ENCODE results near the gene OTC.

- TF ChIP-seq CTCF (IDR thresholded peaks at IDR 0.05; ENCODE audit: poor library complexity, severe bottlenecking) = no peak
- no peak for TF ChIP-seq POLR2AphosphoS5 (IDR thresholded peaks at IDR 0.05)
- TF ChIP-seq REST (IDR thresholded peaks at IDR 0.05; ENCODE audit: borderline replicate concordance) = no peak
Observed at GRCh38 chrX:38342853-38343778, 9.3 kb upstream of the OTC start.
